ENCODE results near the gene OPA3.

OPA3 gene

GRCh38 chr19:45560686-45561085 is 23.9 kb downstream of the OPA3 start:
- no peak for DNase-seq

- DNase-seq: no peak
Observed at GRCh38 chr19:45560038-45560437, 24.6 kb downstream of the OPA3 start.

- DNase-seq: peak; percentile 48 to 59
Observed at GRCh38 chr19:45558399-45558878, 26.2 kb downstream of the OPA3 start.

- no peak for DNase-seq
Observed at GRCh38 chr19:45556835-45557234, 27.8 kb downstream of the OPA3 start.

- no peak for DNase-seq
Observed at GRCh38 chr19:45554481-45554880, 30.1 kb downstream of the OPA3 start.

GRCh38 chr19:45553464-45553863 is 31.1 kb downstream of the OPA3 start:
- DNase-seq: no peak

- DNase-seq: no peak
Observed at GRCh38 chr19:45547965-45548609, 36.5 kb downstream of the OPA3 start.

GRCh38 chr19:45547211-45547770 is 37.3 kb downstream of the OPA3 start:
- DNase-seq: no peak

- DNase-seq: no peak
Observed at GRCh38 chr19:45542234-45542668, 42.4 kb downstream of the OPA3 start.

GRCh38 chr19:45539459-45539858 is 45.1 kb downstream of the OPA3 start:
- DNase-seq: no peak

- no peak for DNase-seq
Observed at GRCh38 chr19:45531349-45531748, 53.3 kb downstream of the OPA3 start.

GRCh38 chr19:45529420-45529785 is 55.2 kb downstream of the OPA3 start:
- DNase-seq: no peak

- no peak for DNase-seq
Observed at GRCh38 chr19:45528744-45529419, 55.7 kb downstream of the OPA3 start.

GRCh38 chr19:45528149-45528743 is 56.4 kb downstream of the OPA3 start:
- DNase-seq: no peak

GRCh38 chr19:45527731-45528130 is 56.9 kb downstream of the OPA3 start:
- DNase-seq: no peak

- DNase-seq: no peak
Observed at GRCh38 chr19:45526971-45527370, 57.6 kb downstream of the OPA3 start.

- DNase-seq: no peak
Observed at GRCh38 chr19:45526143-45526542, 58.5 kb downstream of the OPA3 start.

GRCh38 chr19:45524575-45525129 is 60.0 kb downstream of the OPA3 start:
- no peak for DNase-seq

GRCh38 chr19:45523642-45524256 is 60.9 kb downstream of the OPA3 start:
- peak; percentile 65 to 69 for DNase-seq

GRCh38 chr19:45522010-45522941 is 62.3 kb downstream of the OPA3 start:
- DNase-seq: no peak

GRCh38 chr19:45518469-45518826 is 66.2 kb downstream of the OPA3 start:
- no peak for DNase-seq

Data from stimulated activated CD4-positive, alpha-beta T cell treated with anti-CD3 and anti-CD28 coated beads, Interleukin-2, amount 100 ng/mL, for 48 hours (primary cell).